CD1c-positive myeloid dendritic cell (primary cell): ENCODE results near the gene GRAP.

Experiments used
- DNase-seq: peaks from one replicate; pipeline ENCODE4 v3.0.0-alpha.2; 2016; ENCODE audit errors: extremely low spot score

The GRAP gene

GRCh38 chr17:19018600-19018950 is 28.2 kb downstream of the GRAP start:
- no peak for DNase-seq

GRCh38 chr17:19017804-19018599 is 28.8 kb downstream of the GRAP start:
- DNase-seq = no peak

GRCh38 chr17:19017401-19017800 is 29.4 kb downstream of the GRAP start:
- DNase-seq = no peak

GRCh38 chr17:19016881-19017280 is 29.9 kb downstream of the GRAP start:
- no peak for DNase-seq

GRCh38 chr17:19016297-19016696 is 30.5 kb downstream of the GRAP start:
- no peak for DNase-seq

GRCh38 chr17:19015428-19015827 is 31.3 kb downstream of the GRAP start:
- DNase-seq = no peak

- DNase-seq = peak; percentile 21
Measured at GRCh38 chr17:19014628-19015215, 32.0 kb downstream of the GRAP start.

GRCh38 chr17:19013806-19014627 is 32.7 kb downstream of the GRAP start:
- no peak for DNase-seq

- DNase-seq = no peak
Measured at GRCh38 chr17:19013226-19013625, 33.5 kb downstream of the GRAP start.

GRCh38 chr17:19012171-19013080 is 34.3 kb downstream of the GRAP start:
- DNase-seq = no peak

GRCh38 chr17:19011581-19011980 is 35.2 kb downstream of the GRAP start:
- DNase-seq = no peak

GRCh38 chr17:19010729-19011505 is 35.8 kb downstream of the GRAP start:
- no peak for DNase-seq

- DNase-seq = no peak
Measured at GRCh38 chr17:19009970-19010369, 36.8 kb downstream of the GRAP start.

GRCh38 chr17:19006698-19007097 is 40.1 kb downstream of the GRAP start:
- DNase-seq = no peak

- DNase-seq = no peak
Measured at GRCh38 chr17:19005789-19006430, 40.8 kb downstream of the GRAP start.

GRCh38 chr17:19005137-19005773 is 41.5 kb downstream of the GRAP start:
- DNase-seq = no peak

GRCh38 chr17:19004421-19005136 is 42.2 kb downstream of the GRAP start, which contains the start of gene FAM83G:
Gene FAM83G (minus strand): TSS chr17:19004764. CDS start chr17:19004041, 723 bp downstream.
- peak; percentile 84 for DNase-seq

- DNase-seq = peak; percentile 26
Measured at GRCh38 chr17:19003543-19004420, 43.0 kb downstream of the GRAP start.
